ENCODE measurements around the gene LINC00305.

Gene LINC00305

GRCh38 chr18:64099244-64099643 is 49.6 kb downstream of the LINC00305 start:
- TF ChIP-seq POLR2AphosphoS5 (IDR thresholded peaks at IDR 0.05; ENCODE audit: low read depth, low read length), result no peak
- TF ChIP-seq TAF1 (IDR thresholded peaks at IDR 0.05; ENCODE audit: low read depth, low read length), result no peak
- TF ChIP-seq PAX5 (IDR thresholded peaks at IDR 0.05; ENCODE audit: insufficient read depth, low read length, severe bottlenecking), result no peak
- no peak for TF ChIP-seq POU2F2 (IDR thresholded peaks at IDR 0.05; ENCODE audit: low read depth, low read length)
- no peak for TF ChIP-seq POLR2A (IDR thresholded peaks at IDR 0.05; ENCODE audit: low read depth, low read length)
- no peak for TF ChIP-seq SPI1 (IDR thresholded peaks at IDR 0.05; ENCODE audit: low read depth, low read length)
- FAIRE-seq, result no peak

GRCh38 chr18:64097497-64097896 is 51.4 kb downstream of the LINC00305 start:
- TF ChIP-seq POU2F2 (IDR thresholded peaks at IDR 0.05; ENCODE audit: low read depth, low read length) (no peak), SPI1 (IDR thresholded peaks at IDR 0.05; ENCODE audit: low read depth, low read length) (no peak), POLR2A (IDR thresholded peaks at IDR 0.05; ENCODE audit: low read depth, low read length) (no peak), PAX5 (IDR thresholded peaks at IDR 0.05; ENCODE audit: insufficient read depth, low read length, severe bottlenecking) (no peak), TAF1 (IDR thresholded peaks at IDR 0.05; ENCODE audit: low read depth, low read length) (no peak), POLR2AphosphoS5 (IDR thresholded peaks at IDR 0.05; ENCODE audit: low read depth, low read length) (no peak)
- FAIRE-seq (no peak), DNase-seq (ENCODE audit: insufficient read length, low spot score) (no peak)

More at GRCh38 chr18:64099244-64099643, 49.6 kb downstream of the LINC00305 start:
- no peak for DNase-seq (ENCODE audit: insufficient read length, low spot score)

- no peak for FAIRE-seq
- TF ChIP-seq PAX5 (IDR thresholded peaks at IDR 0.05; ENCODE audit: insufficient read depth, low read length, severe bottlenecking) (no peak), POLR2AphosphoS5 (IDR thresholded peaks at IDR 0.05; ENCODE audit: low read depth, low read length) (no peak), POLR2A (IDR thresholded peaks at IDR 0.05; ENCODE audit: low read depth, low read length) (no peak), TAF1 (IDR thresholded peaks at IDR 0.05; ENCODE audit: low read depth, low read length) (no peak), SPI1 (IDR thresholded peaks at IDR 0.05; ENCODE audit: low read depth, low read length) (no peak), POU2F2 (IDR thresholded peaks at IDR 0.05; ENCODE audit: low read depth, low read length) (no peak)
- DNase-seq (ENCODE audit: insufficient read length, low spot score), result no peak
Measured at GRCh38 chr18:64095056-64095455, 53.8 kb downstream of the LINC00305 start.

GRCh38 chr18:64094210-64094609 is 54.7 kb downstream of the LINC00305 start:
- DNase-seq (ENCODE audit: insufficient read length, low spot score) (no peak), FAIRE-seq (no peak)
- no peak for TF ChIP-seq POLR2A (IDR thresholded peaks at IDR 0.05; ENCODE audit: low read depth, low read length)
- no peak for TF ChIP-seq SPI1 (IDR thresholded peaks at IDR 0.05; ENCODE audit: low read depth, low read length)
- TF ChIP-seq POU2F2 (IDR thresholded peaks at IDR 0.05; ENCODE audit: low read depth, low read length), result no peak
- TF ChIP-seq TAF1 (IDR thresholded peaks at IDR 0.05; ENCODE audit: low read depth, low read length), result no peak
- TF ChIP-seq POLR2AphosphoS5 (IDR thresholded peaks at IDR 0.05; ENCODE audit: low read depth, low read length), result no peak
- no peak for TF ChIP-seq PAX5 (IDR thresholded peaks at IDR 0.05; ENCODE audit: insufficient read depth, low read length, severe bottlenecking)

- no peak for TF ChIP-seq POLR2A (IDR thresholded peaks at IDR 0.05; ENCODE audit: low read depth, low read length)
- TF ChIP-seq PAX5 (IDR thresholded peaks at IDR 0.05; ENCODE audit: insufficient read depth, low read length, severe bottlenecking), result no peak
- TF ChIP-seq SPI1 (IDR thresholded peaks at IDR 0.05; ENCODE audit: low read depth, low read length), result no peak
- no peak for FAIRE-seq
Measured at GRCh38 chr18:64091526-64091925, 57.4 kb downstream of the LINC00305 start.

GRCh38 chr18:64090876-64091275 is 58.0 kb downstream of the LINC00305 start:
- DNase-seq (ENCODE audit: insufficient read length, low spot score) (no peak), FAIRE-seq (no peak)
- TF ChIP-seq TAF1 (IDR thresholded peaks at IDR 0.05; ENCODE audit: low read depth, low read length) (no peak), POLR2A (IDR thresholded peaks at IDR 0.05; ENCODE audit: low read depth, low read length) (no peak), SPI1 (IDR thresholded peaks at IDR 0.05; ENCODE audit: low read depth, low read length) (no peak), PAX5 (IDR thresholded peaks at IDR 0.05; ENCODE audit: insufficient read depth, low read length, severe bottlenecking) (no peak), POLR2AphosphoS5 (IDR thresholded peaks at IDR 0.05; ENCODE audit: low read depth, low read length) (no peak), POU2F2 (IDR thresholded peaks at IDR 0.05; ENCODE audit: low read depth, low read length) (no peak)

More at GRCh38 chr18:64091526-64091925, 57.4 kb downstream of the LINC00305 start:
- DNase-seq (ENCODE audit: insufficient read length, low spot score), result no peak

GRCh38 chr18:64083916-64084315 is 65.0 kb downstream of the LINC00305 start:
- FAIRE-seq (no peak), DNase-seq (ENCODE audit: insufficient read length, low spot score) (no peak)
- no peak for TF ChIP-seq POLR2AphosphoS5 (IDR thresholded peaks at IDR 0.05; ENCODE audit: low read depth, low read length)
- no peak for TF ChIP-seq TAF1 (IDR thresholded peaks at IDR 0.05; ENCODE audit: low read depth, low read length)
- no peak for TF ChIP-seq SPI1 (IDR thresholded peaks at IDR 0.05; ENCODE audit: low read depth, low read length)
- TF ChIP-seq POLR2A (IDR thresholded peaks at IDR 0.05; ENCODE audit: low read depth, low read length), result no peak
- no peak for TF ChIP-seq POU2F2 (IDR thresholded peaks at IDR 0.05; ENCODE audit: low read depth, low read length)

GRCh38 chr18:64082513-64082912 is 66.4 kb downstream of the LINC00305 start:
- TF ChIP-seq PAX5 (IDR thresholded peaks at IDR 0.05; ENCODE audit: insufficient read depth, low read length, severe bottlenecking) (no peak), POLR2A (IDR thresholded peaks at IDR 0.05; ENCODE audit: low read depth, low read length) (no peak), POU2F2 (IDR thresholded peaks at IDR 0.05; ENCODE audit: low read depth, low read length) (no peak), SPI1 (IDR thresholded peaks at IDR 0.05; ENCODE audit: low read depth, low read length) (no peak), TAF1 (IDR thresholded peaks at IDR 0.05; ENCODE audit: low read depth, low read length) (no peak), POLR2AphosphoS5 (IDR thresholded peaks at IDR 0.05; ENCODE audit: low read depth, low read length) (no peak)
- DNase-seq (ENCODE audit: insufficient read length, low spot score) (no peak), FAIRE-seq (no peak)

GRCh38 chr18:64082054-64082453 is 66.8 kb downstream of the LINC00305 start:
- DNase-seq (ENCODE audit: insufficient read length, low spot score) (no peak), FAIRE-seq (no peak)
- TF ChIP-seq POLR2AphosphoS5 (IDR thresholded peaks at IDR 0.05; ENCODE audit: low read depth, low read length), result no peak
- no peak for TF ChIP-seq PAX5 (IDR thresholded peaks at IDR 0.05; ENCODE audit: insufficient read depth, low read length, severe bottlenecking)
- TF ChIP-seq SPI1 (IDR thresholded peaks at IDR 0.05; ENCODE audit: low read depth, low read length), result no peak
- TF ChIP-seq POLR2A (IDR thresholded peaks at IDR 0.05; ENCODE audit: low read depth, low read length), result no peak
- TF ChIP-seq TAF1 (IDR thresholded peaks at IDR 0.05; ENCODE audit: low read depth, low read length), result no peak
- no peak for TF ChIP-seq POU2F2 (IDR thresholded peaks at IDR 0.05; ENCODE audit: low read depth, low read length)

- TF ChIP-seq SPI1 (IDR thresholded peaks at IDR 0.05; ENCODE audit: low read depth, low read length) (no peak), POLR2A (IDR thresholded peaks at IDR 0.05; ENCODE audit: low read depth, low read length) (no peak), TAF1 (IDR thresholded peaks at IDR 0.05; ENCODE audit: low read depth, low read length) (no peak), POLR2AphosphoS5 (IDR thresholded peaks at IDR 0.05; ENCODE audit: low read depth, low read length) (no peak), PAX5 (IDR thresholded peaks at IDR 0.05; ENCODE audit: insufficient read depth, low read length, severe bottlenecking) (no peak), POU2F2 (IDR thresholded peaks at IDR 0.05; ENCODE audit: low read depth, low read length) (no peak)
- no peak for FAIRE-seq
Measured at GRCh38 chr18:64073971-64074370, 74.9 kb downstream of the LINC00305 start.

More at GRCh38 chr18:64073971-64074370, 74.9 kb downstream of the LINC00305 start:
- no peak for DNase-seq (ENCODE audit: insufficient read length, low spot score)
